HG02588 (cell line): ENCODE results near the gene SLC4A2.

Experiments
- ATAC-seq: cut with Tn5 transposase; IDR thresholded peaks from one replicate; pipeline ENCODE4 v1.9.1; 2021; ENCODE audit warnings: mild to moderate bottlenecking, moderate library complexity; ENCODE audit not compliant: unreplicated experiment

The SLC4A2 gene

DNA sequence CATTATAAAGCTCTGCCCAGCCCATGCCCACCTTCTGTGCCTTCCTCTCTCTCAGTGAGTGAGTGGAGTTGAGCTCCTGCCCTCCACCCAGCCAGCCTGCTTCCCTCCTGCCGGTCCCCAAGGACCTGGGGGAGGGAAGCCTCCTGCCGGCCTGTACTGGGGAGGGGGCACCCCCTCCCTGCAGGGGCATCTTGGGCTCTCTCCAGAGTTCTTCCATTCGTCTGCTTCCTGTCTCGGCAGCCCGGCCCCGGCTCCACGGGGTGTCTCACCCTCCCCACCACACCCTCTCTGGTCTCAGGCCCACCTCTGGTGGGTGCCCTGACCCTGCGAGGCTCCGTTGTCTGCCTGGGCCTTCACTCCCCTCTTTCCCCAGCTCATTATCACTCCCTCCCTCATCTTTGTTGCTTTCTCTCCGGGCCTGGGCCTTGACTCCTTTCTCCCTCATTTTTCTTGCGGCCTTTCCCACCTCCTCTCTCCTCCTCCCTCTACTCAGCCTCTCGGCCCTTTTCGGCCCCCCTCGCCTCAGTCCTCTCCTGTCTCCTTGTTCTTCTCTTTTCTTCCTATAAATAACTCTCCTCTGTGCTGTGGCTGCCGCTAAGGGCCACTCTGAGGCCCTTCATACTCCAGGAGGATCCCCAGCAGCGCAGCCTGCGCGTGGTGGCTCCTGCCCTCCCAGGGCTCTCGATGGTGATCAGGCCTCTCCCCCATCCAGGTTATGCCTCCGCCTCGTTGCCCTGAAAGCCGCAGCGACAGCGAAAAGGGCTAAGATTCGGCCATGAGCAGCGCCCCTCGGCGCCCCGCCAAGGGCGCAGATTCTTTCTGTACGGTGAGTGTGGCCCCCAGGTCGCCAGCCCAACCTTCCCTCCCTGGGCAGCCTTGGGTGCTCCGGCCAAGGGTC, 2.1 kb downstream of the SLC4A2 start:
- ATAC-seq: no peak

GRCh38 chr7:151062111-151062398, 2.7 kb downstream of the SLC4A2 start:
- no peak for ATAC-seq

DNA sequence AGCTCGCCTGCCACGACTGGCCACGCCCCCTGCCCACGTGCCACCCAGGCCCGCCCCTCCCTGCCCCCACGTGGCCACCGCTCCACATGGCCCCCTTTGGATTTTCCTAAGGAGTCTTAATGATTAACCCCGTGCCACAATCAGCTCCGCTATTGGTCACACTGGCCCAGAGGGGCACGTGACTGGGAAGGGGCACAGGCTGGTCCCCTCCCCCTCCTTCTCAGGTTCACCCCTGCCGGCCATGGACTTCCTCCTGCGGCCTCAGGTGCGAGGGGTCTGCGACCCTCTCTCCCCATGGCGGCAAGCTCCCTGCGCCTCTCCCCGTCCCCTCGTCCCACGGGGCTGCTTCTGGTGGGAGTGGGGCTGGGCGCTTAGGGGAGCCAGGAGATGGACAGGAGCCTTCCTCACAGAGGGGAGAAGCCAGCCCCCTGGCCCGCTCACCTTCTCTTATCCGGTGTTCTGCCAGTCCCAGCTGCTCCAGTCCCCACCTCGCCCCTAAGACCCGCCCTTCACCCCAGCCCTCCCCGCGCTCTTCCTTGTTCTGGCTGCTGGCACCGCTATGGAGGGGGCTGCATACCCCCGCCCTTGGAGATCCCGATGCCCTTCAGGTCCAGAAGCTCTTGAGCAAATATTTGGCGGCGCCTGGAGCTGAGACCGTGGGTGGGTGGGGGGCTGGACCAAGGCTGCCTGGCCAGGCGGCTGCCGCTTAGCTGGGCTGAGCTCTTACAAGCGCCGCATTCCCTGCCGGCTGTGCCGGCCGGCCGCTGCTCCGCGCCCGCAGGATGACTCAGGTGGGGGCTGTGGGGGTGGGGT, 3.2 kb downstream of the SLC4A2 start:
- no peak for ATAC-seq

GRCh38 chr7:151063212-151063561, 3.8 kb downstream of the SLC4A2 start:
- ATAC-seq: no peak

- ATAC-seq: no peak
Observed at GRCh38 chr7:151064454-151064853, 5.1 kb downstream of the SLC4A2 start.

- no peak for ATAC-seq
Observed at GRCh38 chr7:151064993-151065392, 5.6 kb downstream of the SLC4A2 start.

- ATAC-seq: no peak
Observed at GRCh38 chr7:151065516-151065915, 6.1 kb downstream of the SLC4A2 start.

GRCh38 chr7:151066273-151066974, 7.0 kb downstream of the SLC4A2 start:
- no peak for ATAC-seq

GRCh38 chr7:151068069-151068773, 8.8 kb downstream of the SLC4A2 start:
- no peak for ATAC-seq

GRCh38 chr7:151069841-151070573, 10.6 kb downstream of the SLC4A2 start:
- ATAC-seq: no peak

GRCh38 chr7:151070574-151070960, 11.2 kb downstream of the SLC4A2 start:
- ATAC-seq: no peak

DNA sequence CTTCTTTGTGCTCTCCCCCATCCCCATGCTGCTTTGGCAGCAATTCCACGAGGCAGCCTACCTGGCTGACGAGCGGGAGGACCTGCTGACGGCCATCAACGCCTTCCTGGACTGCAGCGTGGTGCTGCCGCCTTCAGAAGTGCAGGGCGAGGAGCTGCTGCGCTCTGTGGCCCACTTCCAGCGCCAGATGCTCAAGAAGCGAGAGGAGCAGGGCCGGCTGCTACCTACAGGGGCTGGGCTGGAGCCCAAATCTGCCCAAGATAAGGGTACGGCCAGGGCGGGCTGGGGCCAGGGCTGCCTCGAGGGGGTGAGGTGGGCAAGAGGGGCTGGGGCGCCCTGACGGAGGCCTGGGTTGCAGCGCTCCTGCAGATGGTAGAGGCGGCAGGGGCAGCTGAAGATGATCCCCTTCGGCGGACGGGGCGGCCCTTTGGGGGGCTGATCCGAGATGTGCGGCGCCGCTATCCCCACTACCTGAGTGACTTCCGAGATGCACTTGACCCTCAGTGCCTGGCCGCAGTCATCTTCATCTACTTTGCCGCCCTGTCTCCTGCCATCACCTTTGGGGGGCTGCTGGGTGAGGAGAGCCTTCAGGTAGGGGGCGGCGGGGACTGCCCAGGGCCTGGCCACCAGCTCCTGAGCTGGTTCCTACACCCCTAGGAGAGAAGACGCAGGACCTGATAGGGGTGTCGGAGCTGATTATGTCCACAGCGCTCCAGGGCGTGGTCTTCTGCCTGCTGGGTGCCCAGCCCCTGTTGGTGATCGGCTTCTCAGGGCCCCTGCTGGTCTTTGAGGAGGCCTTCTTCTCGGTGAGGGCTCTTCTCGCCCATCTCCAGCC, 11.9 kb downstream of the SLC4A2 start:
- no peak for ATAC-seq

DNA sequence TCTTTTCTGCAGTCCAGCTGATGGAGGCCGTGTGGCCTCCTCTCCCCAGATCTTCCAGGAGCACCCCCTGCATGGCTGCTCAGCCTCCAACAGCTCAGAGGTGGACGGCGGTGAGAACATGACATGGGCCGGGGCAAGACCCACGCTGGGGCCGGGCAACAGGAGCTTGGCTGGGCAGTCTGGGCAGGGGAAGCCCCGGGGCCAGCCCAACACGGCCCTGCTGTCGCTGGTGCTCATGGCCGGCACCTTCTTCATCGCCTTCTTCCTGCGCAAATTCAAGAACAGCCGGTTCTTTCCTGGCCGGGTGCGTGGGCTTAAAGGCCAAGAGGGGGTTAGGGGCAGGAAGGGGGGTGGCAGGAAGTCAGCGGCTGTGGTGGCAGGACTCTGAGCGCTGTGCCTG, 14.6 kb downstream of the SLC4A2 start:
- no peak for ATAC-seq

DNA sequence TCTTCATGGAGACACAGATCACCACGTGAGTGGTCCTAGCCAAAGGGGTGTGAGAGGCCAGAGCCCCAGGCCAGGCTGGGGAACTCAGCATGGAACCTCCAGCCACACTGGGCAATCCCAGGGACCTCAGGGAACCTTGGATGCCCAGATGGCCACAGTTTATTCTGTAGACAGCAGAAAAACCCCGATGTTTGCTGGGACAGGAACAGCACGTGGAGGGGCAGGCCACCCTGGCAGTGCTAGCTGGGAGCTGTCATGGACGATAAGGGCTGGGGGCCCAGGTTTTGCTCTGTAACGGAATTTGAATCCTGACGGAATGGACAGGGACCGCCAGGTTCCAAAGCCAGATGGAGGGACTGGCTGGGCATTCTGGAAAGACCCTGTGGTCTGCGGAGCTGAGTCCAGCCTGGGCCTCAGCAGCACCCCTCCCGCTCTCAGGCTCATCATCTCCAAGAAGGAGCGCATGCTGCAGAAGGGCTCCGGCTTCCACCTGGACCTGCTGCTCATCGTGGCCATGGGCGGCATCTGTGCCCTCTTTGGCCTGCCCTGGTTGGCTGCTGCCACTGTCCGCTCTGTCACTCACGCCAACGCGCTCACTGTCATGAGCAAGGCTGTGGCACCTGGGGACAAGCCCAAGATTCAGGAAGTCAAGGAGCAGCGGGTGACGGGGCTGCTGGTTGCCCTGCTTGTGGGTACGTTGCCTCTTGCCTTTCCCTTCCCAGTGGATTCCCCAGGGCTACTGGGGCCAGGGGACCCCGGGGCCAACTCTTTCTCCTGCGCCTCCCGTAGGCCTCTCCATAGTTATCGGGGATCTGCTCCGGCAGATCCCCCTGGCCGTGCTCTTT, 15.7 kb downstream of the SLC4A2 start:
- no peak for ATAC-seq

- no peak for ATAC-seq
Observed at GRCh38 chr7:151075662-151075971, 16.2 kb downstream of the SLC4A2 start.

GRCh38 chr7:151075978-151076426, 16.6 kb downstream of the SLC4A2 start:
- ATAC-seq: no peak

GRCh38 chr7:151076863-151077704, 17.7 kb downstream of the SLC4A2 start:
- ATAC-seq: no peak

DNA sequence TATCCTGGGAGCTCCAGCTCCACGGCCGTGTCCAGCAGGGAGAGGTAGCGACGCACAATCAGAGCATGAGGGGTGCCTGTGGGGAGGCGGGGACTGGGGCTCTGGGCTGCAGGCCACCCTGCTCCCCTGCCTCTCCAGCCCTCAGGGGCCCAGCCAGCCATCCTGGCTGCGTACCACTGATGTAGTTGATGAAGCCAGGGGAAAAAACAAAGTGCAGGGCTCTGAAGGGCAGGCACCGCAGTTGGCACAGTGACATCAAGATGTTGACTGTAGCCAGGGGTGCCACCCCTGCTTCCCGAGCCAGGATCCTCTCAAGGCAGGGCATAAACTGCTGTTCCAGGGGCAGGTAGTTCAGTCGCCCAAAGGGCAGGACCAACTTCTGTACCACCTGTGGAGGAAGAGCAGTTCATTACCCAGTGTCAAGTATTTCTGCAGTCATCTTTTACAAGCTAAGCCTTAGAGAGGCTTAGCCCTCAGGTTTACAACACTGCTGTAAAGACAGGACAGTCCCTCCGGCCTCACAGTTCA, 18.4 kb downstream of the SLC4A2 start:
- no peak for ATAC-seq
